ENCODE results near the gene LIG1. TPM values are rescaled to one million over a fixed set of nuclear protein-coding genes. Genes with fewer than 3 reads are reported as not detected.

Gene LIG1
- total RNA-seq, 1 experiment from 2014 or later: 41.3 TPM

- H3K36me3 ChIP-seq (ENCODE audit: control insufficient read depth, insufficient read depth, low read length): no peaks in the 10 kb centered on the region
- in situ Hi-C loops (cut with HindIII; ENCODE audit: low pct_unique_long_range_greater_than_20kb, low sequenced_read_pairs): no loop called here
- ChIA-PET CTCF (no interaction called here), POLR2A (no interaction called here)
- no TSS peak for BruUV-seq (replicated peaks)
- H3K27me3 ChIP-seq (ENCODE audit: control insufficient read depth, insufficient read depth, low read length): no peaks in the 10 kb centered on the region
- no peaks in the 10 kb centered on the region for H3K9me3 ChIP-seq (ENCODE audit: control insufficient read depth, insufficient read depth, low read depth, low read length)
- intact Hi-C loops (cut with micrococcal nuclease; ENCODE audit: unreplicated experiment): loop anchor here (1.0 kb wide), 1 partner anchor 45 kb away; no protein-coding TSS in a partner anchor
- TF ChIP-seq REST (IDR thresholded peaks at IDR 0.05; ENCODE audit: insufficient read depth in 1 of 2, low read depth in 2 of 2, low read length in 1 of 2) (no peak), POLR2AphosphoS5 (IDR thresholded peaks at IDR 0.05; ENCODE audit: low read depth, low read length) (no peak), SIN3A (IDR thresholded peaks at IDR 0.05; ENCODE audit: borderline replicate concordance, insufficient read depth, low read depth, low read length) (no peak), CTCF (IDR thresholded peaks at IDR 0.05) (peak; percentile 81), TCF7L2 (IDR thresholded peaks at IDR 0.05; ENCODE audit: low read depth, low read length) (no peak)
- ATAC-seq: peak; percentile 76
- DNase-seq (ENCODE audit: low read depth, low spot score): no peak
- H3K27ac ChIP-seq (ENCODE audit: low read length): no peak overlapping the region
- H3K4me3 ChIP-seq (ENCODE audit: low read depth in 2 of 2, low read length in 2 of 2): no peak overlapping the region
- H3K4me1 ChIP-seq (ENCODE audit: control insufficient read depth, insufficient read depth, low read length): peaks cover 3% of the 10 kb centered on the region; the same call in 1 of the 2 replicates
Observed at GRCh38 chr19:48152551-48152950, 17.6 kb downstream of the LIG1 start.

GRCh38 chr19:48149430-48149829 is 20.7 kb downstream of the LIG1 start:
- TF ChIP-seq CTCF (IDR thresholded peaks at IDR 0.05) (no peak), TCF7L2 (IDR thresholded peaks at IDR 0.05; ENCODE audit: low read depth, low read length) (no peak), POLR2AphosphoS5 (IDR thresholded peaks at IDR 0.05; ENCODE audit: low read depth, low read length) (no peak)
- intact Hi-C loops (cut with micrococcal nuclease; ENCODE audit: unreplicated experiment): no loop called here
- Histone ChIP-seq H3K9me3 (ENCODE audit: control insufficient read depth, insufficient read depth, low read depth, low read length) (no peaks in the 10 kb centered on the region), H3K4me1 (ENCODE audit: control insufficient read depth, insufficient read depth, low read length) (peaks cover 3% of the 10 kb centered on the region; the same call in 1 of the 2 replicates), H3K27me3 (ENCODE audit: control insufficient read depth, insufficient read depth, low read length) (no peaks in the 10 kb centered on the region), H3K36me3 (ENCODE audit: control insufficient read depth, insufficient read depth, low read length) (no peaks in the 10 kb centered on the region), H3K4me3 (ENCODE audit: low read depth in 2 of 2, low read length in 2 of 2) (no peak overlapping the region), H3K27ac (ENCODE audit: low read length) (no peak overlapping the region)
- ATAC-seq (no peak), DNase-seq (ENCODE audit: low read depth, low spot score) (no peak)
- no TSS peak for BruUV-seq (replicated peaks)
- in situ Hi-C loops (cut with HindIII; ENCODE audit: low pct_unique_long_range_greater_than_20kb, low sequenced_read_pairs): no loop called here
- ChIA-PET POLR2A (no interaction called here), CTCF (interaction anchor here (0.7 kb wide), 1 partner anchor 23 kb away, joined by 5 read pairs; no protein-coding TSS in a partner anchor)

Measured in Panc1 (cell line).